EL (cell line): ENCODE measurements around the gene EMILIN2.
"Not testable (repeated sequence)": the region's sequence is repeated elsewhere in the genome, so short reads cannot be mapped to it uniquely, and the experiment has no call there.

ENCODE experiments used
- DNase-seq: peaks from one replicate; pipeline ENCODE4 v3.0.0-alpha.2; 2016

EMILIN2 gene

DNA sequence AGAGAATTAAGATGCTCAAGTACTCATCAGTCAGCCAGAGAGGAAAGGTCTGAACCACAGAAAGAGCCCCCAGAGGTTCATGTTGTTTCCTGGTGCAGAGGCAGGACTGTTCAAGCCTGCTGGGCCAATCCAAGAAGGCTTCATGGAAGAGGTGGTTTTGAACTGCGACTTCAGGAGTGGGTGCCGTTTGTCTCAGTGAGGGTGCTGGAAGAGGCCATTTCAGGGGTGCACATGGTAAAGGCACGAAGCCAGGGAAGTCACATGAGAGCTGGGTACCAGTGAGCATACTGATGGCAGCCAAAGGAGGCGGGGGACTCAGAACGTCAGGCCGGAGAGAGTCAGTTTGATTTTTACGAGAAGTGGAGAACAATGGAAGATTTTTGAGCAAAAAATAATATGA, 55.5 kb downstream of the EMILIN2 start:
- DNase-seq: no peak

DNA sequence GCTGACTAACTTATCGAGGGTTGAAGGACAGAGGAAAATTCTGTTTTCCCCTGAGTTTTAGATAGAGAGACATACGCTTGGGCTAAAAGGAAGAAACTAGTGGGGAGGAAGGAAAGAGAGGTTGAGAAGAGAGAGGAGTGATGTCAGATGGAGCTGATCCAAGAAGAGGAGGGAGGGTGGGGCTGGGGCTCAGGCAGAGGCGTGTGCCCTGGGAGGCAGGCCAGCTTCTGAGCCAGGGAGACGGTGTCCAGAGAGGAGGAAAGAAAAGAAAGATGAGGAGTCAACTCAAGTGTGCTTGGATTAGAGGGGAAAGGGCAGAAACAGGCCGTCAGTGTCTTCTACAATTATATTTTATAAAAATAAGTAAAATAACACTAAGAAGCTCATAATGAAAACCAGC, 56.2 kb downstream of the EMILIN2 start:
- DNase-seq: peak; percentile 73

DNA sequence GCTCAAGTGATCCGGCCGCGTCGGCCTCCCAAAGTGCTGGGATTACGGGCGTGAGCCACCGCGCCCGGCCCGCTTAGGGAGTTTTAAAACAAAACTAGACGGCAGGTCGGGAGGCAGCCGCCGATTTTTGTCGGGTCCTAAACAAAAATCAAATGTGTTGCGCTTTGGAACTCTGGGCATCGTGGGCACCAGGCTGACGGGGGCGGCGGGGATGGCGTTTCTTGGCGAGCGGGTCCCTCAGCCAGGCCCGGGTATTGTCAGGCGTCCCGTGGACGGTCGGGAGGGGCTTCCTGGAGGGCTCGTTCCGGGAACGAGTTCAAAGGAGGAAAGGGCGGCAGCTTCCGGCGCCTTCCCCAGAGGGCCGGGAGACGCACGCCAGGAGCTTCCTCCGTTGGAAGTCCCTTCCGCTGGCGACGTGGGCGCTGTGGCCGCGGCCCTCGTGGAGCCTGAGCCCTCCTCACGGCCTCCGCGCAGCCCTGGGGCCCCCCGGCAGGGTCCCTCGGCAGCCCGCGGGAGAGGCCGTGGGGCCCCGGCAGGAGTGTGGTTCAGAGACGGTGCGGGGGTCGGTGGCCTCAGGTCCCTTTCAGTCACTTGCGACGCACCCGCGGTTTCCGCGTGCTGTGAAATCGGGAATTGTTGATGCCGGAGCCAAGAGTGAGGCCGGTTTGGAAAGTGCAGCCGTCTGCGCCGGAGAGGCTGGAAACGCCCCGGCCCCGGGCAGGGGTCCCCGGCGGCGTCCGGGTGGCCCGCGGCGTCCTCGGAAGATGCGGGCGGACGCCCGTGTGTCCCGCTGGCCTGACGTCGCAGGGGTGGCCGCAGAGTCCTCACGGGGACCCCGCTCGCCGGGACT, 59.3 kb downstream of the EMILIN2 start:
- peak; percentile 75 for DNase-seq

DNA sequence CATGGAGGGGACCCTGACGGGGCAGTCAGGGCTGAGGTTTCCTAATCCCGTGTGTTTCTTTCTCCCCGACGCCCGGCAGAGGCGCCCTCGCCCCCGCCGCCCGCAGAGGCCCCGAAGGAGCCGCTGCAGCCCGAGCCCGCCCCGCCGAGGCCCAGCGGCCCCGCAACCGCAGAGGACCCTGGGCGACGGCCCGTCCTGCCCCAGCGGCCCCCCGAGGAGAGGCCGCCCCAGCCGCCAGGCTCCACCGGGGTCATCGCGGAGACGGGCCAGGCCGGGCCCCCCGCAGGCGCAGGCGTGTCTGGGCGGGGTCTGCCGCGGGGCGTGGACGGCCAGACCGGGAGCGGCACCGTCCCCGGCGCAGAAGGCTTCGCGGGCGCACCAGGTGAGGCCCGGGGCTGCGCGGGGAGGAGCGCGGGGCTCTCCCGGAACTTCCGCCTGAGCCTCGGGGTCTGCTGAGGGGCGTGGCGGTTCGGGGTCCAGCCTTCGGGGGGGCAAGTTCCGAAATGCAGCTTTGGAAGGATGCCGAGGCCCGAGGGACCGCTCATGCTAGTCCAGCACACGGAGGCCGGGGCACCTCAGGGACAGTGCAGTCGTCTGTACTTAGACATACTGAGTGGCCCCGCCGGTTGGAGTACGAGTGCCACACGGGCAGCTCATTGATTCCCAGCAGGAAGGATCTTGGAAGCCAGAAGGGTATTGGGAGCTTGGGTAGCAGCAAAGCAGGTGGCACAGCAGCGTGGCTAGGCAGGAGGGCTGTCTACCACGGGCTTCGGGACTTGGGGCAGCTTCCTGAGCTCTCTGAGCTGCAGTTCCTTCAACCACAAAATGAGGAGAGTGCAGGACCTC, 60.1 kb downstream of the EMILIN2 start:
- DNase-seq: peak; percentile 36

DNA sequence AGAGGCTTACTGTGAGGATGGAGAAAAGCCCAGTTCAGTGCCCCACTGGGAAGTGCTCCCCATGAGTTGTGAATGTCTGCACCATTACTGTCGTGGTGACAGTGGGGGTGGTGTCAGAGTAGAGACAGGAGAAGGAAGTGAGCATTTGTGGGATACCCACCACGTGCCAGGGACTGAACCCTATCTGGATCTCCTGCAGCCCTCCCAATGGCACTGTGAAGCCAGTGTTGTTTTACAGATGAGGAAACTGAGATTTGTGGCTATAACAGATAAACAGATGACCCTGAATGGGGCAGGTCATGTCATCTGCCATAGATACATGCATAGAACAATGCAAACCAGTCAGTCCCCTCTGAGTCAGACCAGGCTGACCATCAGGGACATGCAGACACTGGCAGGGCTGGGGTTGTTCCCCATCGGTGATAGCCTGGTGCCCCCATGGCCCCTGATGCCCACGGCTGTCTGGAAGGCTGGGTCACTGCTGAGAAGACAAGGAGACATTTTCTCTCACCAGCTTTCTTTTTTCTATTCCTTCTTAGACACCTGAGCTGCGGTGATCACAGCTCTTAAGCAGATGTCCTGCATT, 60.8 kb downstream of the EMILIN2 start:
- DNase-seq: no peak

DNA sequence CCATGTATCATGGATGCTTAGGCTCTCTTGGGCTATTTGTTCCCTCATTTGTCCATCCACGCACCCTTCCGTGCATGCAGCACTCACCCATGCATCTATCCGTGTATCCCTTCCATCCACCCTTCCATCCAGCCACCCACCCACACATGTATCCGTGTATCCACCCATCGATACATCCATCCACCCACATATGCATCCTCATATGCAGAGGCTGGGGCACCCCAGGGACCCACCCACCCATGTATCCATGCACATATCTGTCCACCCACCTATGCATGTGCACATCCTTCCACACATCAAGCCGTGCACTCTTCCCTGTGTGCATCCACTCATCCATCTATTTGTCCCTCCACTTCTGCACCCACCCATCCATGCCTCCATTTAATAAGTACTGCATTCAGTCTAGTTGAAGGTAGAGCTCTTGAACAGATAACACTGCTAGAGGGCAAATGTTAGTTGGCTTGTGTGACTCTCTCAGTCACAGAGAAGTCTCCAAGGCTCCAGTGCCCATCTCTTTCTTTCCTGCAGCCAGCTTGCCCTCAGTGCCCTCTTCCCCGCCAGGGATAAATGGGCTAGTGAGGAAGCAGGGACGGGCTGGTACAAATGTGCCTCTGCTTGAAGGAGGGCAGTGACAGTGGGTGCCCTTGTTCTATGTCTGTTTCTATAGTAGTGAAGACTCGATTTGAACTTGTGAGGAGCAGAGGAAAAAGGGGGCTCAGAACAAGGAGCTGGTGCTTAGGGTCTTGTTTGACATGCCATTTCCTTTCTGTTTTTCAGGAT, 61.5 kb downstream of the EMILIN2 start:
- no peak for DNase-seq

DNA sequence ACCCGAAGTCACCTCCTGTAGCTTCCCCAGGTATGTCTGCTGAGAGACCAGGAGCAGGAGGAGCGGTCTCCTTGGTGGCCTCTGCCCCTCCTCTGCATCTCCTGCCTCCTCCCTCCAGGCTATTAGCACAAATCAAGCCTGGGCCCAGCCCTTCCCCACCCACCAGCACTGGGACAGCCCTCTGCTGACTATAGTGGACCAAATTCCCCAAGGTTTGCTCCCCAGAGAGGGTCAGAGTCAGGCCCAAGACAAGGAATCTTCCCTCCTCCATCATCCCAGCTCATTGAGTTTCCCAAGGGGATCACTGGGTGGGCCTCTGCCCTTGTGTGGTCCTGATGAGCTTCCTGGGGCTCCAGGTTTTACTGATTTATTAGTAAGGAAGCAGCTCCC, 62.1 kb downstream of the EMILIN2 start:
- no peak for DNase-seq

DNA sequence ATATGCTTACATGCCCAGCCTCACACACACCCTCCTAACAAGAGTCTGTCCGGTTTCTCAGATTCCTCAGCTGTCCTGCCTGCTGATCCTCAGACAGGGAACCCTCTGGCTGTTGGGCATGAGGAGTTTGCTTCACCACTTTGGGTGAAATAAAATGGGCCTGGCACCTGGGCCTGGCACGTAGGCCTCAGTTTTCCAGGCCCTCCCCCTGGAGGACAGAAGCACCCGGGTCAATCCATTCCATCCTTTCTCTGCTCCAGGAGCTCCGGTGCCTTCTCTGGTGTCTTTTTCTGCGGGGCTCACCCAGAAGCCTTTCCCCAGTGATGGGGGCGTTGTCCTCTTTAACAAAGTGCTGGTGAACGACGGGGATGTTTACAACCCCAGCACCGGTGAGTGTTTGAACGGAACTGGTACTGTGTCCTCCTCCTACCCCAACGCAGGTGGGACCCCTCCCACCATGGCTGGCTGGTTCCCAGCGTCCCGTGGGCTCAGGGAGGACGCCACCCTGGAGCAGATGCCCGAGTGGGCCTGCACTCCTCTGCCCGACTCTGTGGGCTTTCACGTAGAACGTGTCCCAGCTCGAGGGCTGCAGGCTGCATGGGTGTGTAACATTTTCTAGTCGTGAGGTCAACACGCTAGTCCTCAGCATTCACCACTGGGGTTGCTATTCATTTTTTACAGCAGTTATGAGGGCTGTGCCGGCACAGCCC, 62.8 kb downstream of the EMILIN2 start:
- DNase-seq: no peak

DNA sequence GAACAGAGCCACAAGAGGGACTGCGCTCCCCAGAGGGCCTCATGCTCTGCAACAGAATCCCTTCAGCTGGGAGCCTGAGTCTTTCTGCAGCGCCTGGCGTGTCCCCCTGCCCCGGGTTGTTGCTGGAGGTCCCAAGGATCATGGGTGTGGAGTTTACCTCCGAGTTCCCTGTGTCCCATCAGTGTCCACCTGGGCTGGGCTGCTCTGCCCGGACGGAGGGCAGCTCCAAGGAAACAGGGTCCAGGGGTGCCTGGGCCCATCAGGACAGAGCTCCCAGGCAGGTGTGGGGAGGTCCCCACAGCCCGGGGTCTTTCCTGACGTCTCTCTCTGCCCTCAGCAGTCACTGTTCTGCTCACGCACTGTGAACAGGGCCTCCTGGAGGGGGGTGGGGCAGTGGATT, 63.5 kb downstream of the EMILIN2 start:
- DNase-seq: no peak

DNA sequence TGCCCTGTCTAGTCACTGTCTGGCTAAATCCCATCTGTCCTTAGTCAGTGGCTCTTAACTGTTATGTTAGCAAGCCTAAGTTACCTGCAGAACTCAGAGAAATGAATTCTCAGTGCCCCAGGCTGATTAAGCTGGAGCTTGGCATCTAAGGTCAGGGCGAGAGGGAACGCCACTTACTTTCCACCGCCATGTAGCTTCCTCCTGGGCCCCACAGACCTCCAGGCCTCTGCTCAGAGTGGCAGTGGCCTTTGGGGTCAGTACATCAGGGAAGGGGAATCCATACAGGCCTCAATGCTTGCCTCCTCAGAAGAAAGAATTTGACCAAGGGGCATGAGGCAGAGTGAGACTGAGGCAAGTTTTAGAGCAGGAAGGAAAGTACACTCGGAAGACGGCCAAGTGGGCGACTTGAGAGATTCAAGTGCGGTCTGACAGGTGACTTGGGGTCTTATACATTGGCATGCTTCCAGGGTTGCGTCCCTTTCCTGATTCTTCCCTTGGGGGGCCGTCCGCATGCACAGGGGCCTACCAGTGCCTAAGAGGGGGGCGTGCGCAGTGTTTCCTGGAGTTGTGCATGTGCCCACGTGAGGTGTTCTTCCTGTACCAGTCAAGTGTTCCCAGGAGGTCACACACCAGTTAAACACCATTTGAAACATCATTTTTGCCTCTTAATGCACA, 64.1 kb downstream of the EMILIN2 start:
- DNase-seq: no peak

DNA sequence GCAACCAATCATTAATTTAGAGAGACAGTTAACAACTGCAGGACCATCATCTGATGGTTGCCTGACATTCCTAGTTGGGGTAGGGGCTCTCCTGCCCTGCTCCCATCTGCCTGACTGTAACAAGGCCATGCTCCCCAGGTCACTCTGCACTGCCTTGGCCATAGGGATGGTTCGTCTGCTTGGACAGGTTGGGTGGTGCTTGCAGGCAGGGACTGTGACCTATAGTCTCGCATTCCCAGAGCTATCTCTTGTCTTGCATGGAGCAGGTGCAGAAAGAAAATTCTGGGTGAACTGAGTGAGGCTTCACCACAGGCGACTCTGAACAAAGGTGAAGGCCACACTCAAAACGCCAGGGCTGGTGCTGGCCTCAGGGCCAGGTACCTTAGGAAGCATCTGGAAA, 64.7 kb downstream of the EMILIN2 start:
- no peak for DNase-seq

DNA sequence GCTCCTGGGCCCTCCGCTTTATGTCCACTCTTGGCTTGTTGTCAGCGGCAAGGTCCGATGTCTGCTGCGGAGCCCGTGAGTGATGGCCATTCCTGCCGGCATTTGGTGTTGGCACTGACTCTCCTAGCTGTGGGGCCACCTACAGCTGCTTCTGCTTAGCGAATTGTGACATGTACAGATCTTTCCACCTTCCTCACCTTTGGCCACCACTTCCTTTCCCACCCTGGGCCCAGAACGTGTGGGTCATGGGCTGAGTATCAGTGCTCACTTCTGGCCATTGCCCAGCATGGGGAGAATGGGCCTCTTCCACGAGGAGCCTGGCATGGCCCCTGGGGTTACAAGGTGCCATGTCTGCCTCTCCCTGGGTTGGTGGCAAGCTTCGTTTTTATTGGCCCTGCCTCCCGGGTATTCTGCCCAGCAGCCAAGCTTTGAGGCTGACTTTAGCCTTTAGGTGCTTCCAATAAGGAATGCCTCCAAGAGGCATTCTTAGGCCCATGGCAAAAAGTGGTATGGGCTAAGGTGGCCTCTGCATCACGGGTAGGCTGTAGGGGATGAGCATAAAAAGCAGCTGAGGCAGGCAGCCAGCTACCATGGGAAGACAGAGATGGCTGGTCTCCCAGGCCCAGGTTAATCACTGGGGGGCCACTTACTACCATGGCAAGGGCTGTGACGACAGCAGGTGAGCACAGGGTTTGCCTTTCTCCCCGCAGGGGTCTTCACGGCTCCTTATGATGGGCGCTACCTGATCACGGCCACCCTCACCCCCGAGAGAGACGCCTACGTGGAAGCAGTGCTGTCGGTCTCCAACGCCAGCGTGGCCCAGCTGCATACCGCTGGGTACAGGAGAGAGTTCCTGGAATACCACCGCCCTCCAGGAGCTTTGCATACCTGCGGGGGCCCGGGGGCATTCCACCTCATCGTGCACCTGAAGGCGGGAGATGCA, 65.8 kb downstream of the EMILIN2 start:
- DNase-seq: no peak

DNA sequence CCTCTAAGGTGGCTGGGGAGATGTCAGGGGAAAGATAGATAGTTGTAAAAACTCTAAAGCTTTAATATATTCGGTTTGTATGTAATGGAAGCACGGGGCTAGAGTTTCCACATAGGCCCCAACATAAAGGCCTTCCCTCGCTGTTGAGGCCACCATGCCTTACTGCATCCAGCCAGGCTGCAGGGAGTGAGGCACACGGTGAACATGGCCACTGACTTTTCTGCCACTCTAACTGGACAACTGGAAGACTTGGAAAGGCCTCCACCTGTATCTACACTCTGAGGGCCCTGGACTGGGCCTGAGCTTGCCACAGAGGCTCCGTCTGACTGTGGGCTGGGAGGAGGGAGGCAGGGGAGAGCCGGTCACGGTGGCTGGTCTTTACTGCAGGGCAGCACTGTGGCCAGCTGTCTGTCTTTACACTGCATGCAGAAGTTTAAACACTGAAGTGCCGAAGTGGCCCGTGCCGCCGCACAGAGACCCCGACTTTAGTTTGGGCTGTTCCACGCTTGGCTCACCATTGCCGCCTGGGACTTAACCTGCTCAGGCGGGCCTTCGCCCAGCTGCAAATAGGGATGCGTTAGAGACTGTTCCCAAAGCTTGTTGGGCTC, 66.7 kb downstream of the EMILIN2 start:
- no peak for DNase-seq

DNA sequence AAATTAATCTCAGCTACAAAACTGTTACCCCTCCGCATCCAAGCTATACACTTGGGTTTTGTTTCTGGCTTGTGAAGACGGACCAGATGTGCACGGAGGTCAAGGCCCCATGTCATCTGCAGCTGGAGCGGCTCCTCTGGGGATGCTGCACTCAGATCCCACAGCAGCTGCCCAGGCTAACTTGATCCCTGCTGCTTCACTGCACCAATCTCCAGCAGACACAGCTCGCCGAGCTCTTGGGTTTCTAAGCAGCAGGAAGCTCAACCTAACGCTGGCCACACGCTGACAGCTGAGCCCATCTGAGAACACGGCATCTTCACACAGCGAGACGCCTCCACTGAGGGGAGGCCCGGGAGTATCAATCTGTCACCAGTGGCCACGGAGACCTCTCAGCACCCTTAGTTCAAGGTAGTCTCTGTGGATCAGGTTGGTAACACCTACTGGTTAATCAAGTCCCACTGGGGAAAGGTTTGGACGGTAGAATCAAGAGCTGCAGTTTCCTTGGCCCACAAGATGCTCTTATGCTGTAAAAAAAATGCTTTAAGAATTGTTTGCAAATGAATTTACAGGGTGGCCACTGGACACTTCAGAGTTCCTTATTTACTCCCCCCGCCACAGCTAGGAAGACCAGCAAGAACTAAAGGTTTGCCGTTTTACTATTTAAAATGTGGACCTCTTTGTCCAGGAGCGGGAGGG, 67.5 kb downstream of the EMILIN2 start:
- DNase-seq: no peak

DNA sequence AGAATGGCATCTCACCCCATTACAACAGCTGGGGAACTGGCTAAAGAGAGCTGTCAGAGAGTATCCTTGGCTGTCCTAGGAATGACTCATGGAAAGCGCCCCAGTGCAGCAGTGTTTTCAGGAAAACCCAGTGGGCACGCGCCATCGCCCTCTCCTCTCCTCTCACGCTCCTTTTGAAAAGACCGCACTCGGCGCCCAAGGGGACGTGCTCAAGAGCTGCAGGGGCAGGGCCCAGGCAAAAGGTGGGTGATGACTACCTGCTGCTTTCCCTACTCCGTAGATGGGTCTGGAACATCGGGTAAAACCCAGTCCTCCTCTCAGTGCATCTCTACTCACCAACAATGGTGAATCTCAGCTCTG, 68.1 kb downstream of the EMILIN2 start:
- DNase-seq: no peak

DNA sequence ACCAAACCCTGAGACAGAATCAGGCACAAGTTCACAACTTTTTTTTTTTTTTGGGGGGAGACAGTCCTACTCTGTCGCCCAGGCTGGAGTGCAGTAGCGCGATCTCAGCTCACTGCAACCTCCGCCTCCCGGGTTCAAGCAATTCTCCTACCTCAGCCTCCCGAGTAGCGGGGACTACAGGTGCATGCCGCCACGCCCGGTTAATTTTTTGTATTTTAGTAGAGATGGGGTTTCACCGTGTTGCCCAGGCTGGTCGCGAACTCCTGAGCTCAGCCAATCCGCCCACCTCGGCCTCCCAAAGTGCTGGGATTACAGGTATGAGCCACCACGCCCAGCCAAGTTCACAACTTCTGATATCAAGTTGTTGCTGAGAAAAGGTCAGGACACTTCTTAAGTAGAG, 68.7 kb downstream of the EMILIN2 start:
- not testable (repeated sequence) for DNase-seq

DNA sequence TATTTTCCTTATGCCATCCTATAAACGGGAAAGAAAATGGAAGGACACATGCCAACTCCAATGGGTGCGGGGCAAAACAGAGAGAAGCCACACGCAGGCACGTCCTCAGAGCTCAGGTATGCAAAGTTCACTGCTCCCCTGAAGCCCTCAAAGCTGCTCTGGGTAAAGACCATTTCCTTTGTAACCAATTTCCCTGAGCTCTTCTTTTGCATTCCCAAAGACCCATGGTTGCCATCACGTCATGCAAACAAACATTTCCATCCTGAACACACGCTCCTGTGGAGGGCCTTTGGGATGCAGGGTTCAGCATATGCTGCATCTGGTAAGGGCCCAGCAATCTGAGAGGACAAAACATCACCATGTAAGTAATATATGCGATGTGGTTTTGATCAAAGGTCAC, 69.4 kb downstream of the EMILIN2 start:
- DNase-seq: no peak

DNA sequence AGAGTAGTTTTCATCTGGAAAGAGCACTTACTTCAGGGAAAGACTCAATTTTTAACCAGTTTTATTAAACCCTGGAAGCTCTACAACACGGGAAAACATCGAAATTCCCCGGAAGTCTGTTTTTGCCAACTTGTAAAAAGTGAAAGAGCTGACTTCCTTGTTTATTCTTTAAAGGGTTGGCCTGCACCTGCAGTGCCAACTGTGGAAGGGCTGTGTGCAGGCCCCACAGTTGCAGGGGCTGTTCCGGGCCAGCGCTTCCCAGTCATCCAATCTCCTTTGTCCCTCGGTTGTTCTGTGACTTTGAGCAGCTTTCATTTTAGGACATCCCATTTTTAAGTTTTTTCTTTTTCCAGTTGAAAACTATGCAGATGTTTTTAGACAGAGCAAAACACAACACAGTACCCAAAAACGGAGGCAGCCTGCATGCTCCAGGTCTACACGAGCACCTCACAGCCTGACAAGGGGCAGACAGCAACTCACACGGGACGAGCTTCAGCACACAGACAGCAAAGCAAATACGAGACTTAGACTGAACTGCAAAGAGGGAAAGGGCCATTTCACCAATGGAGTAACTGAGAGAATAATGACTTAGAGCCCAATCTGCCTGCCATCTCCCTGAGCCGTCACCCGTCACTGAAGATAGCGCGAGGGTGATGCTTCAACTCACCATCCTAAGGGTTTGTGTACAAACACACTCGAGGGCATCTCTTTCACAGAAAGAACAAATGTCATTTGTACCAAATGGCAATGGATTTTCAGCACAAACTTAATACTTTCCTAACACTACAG, 70.6 kb downstream of the EMILIN2 start:
- no peak for DNase-seq
